ENCODE data around the gene IGDCC3.

Gene IGDCC3

GRCh38 chr15:65418596-65418995 is 40.8 kb upstream of the IGDCC3 start:
- Histone ChIP-seq H2AFZ (ENCODE audit: low read depth, low read length) (no peak overlapping the region), H3K4me3 (ENCODE audit: low read depth in 1 of 2, low read length in 2 of 2) (no peak overlapping the region), H4K20me1 (ENCODE audit: insufficient read depth, low read length) (no peaks in the 10 kb centered on the region), H3K27ac (ENCODE audit: low read length) (no peak overlapping the region), H3K27me3 (ENCODE audit: insufficient read depth, low read length, poor library complexity) (no peaks in the 10 kb centered on the region), H3K4me1 (ENCODE audit: insufficient read depth, low read length) (no peaks in the 10 kb centered on the region), H3K79me2 (ENCODE audit: insufficient read depth, low read length) (no peaks in the 10 kb centered on the region), H3K4me2 (ENCODE audit: insufficient read depth, low read length) (no peak overlapping the region), H3K36me3 (ENCODE audit: insufficient read depth, low read length) (no peaks in the 10 kb centered on the region), H3K9ac (ENCODE audit: low read depth, low read length) (no peak overlapping the region), H3K9me3 (ENCODE audit: insufficient read depth, low read length, severe bottlenecking) (no peaks in the 10 kb centered on the region)
- ATAC-seq (ENCODE audit: insufficient read depth, low read depth) (no peak), DNase-seq (no peak)
- TF ChIP-seq EZH2 (IDR thresholded peaks at IDR 0.05; ENCODE audit: borderline replicate concordance, low read depth, low read length, severe bottlenecking) (no peak), CTCF (IDR thresholded peaks at IDR 0.05; ENCODE audit: borderline replicate concordance, extremely low read depth, low read length, poor library complexity, severe bottlenecking) (no peak)

GRCh38 chr15:65416845-65417416 is 39.1 kb upstream of the IGDCC3 start:
- Histone ChIP-seq H3K79me2 (ENCODE audit: insufficient read depth, low read length) (no peaks in the 10 kb centered on the region), H3K27ac (ENCODE audit: low read length) (no peak overlapping the region), H3K27me3 (ENCODE audit: insufficient read depth, low read length, poor library complexity) (no peaks in the 10 kb centered on the region), H2AFZ (ENCODE audit: low read depth, low read length) (no peak overlapping the region), H3K36me3 (ENCODE audit: insufficient read depth, low read length) (no peaks in the 10 kb centered on the region), H3K9ac (ENCODE audit: low read depth, low read length) (no peak overlapping the region), H3K9me3 (ENCODE audit: insufficient read depth, low read length, severe bottlenecking) (no peaks in the 10 kb centered on the region), H4K20me1 (ENCODE audit: insufficient read depth, low read length) (no peaks in the 10 kb centered on the region), H3K4me2 (ENCODE audit: insufficient read depth, low read length) (no peak overlapping the region), H3K4me3 (ENCODE audit: low read depth in 1 of 2, low read length in 2 of 2) (no peak overlapping the region), H3K4me1 (ENCODE audit: insufficient read depth, low read length) (no peaks in the 10 kb centered on the region)
- no peak for ATAC-seq (ENCODE audit: insufficient read depth, low read depth)
- TF ChIP-seq CTCF (IDR thresholded peaks at IDR 0.05; ENCODE audit: borderline replicate concordance, extremely low read depth, low read length, poor library complexity, severe bottlenecking) = no peak
- no peak for DNase-seq

- Histone ChIP-seq H3K27me3 (ENCODE audit: insufficient read depth, low read length, poor library complexity) (no peaks in the 10 kb centered on the region), H3K4me2 (ENCODE audit: insufficient read depth, low read length) (no peak overlapping the region), H3K9me3 (ENCODE audit: insufficient read depth, low read length, severe bottlenecking) (no peaks in the 10 kb centered on the region), H4K20me1 (ENCODE audit: insufficient read depth, low read length) (no peaks in the 10 kb centered on the region), H3K4me3 (ENCODE audit: low read depth in 1 of 2, low read length in 2 of 2) (no peak overlapping the region), H2AFZ (ENCODE audit: low read depth, low read length) (no peak overlapping the region), H3K4me1 (ENCODE audit: insufficient read depth, low read length) (no peaks in the 10 kb centered on the region), H3K9ac (ENCODE audit: low read depth, low read length) (no peak overlapping the region), H3K36me3 (ENCODE audit: insufficient read depth, low read length) (no peaks in the 10 kb centered on the region), H3K27ac (ENCODE audit: low read length) (no peak overlapping the region), H3K79me2 (ENCODE audit: insufficient read depth, low read length) (no peaks in the 10 kb centered on the region)
- ATAC-seq (ENCODE audit: insufficient read depth, low read depth) = no peak
- DNase-seq = no peak
- no peak for TF ChIP-seq CTCF (IDR thresholded peaks at IDR 0.05; ENCODE audit: borderline replicate concordance, extremely low read depth, low read length, poor library complexity, severe bottlenecking)
- TF ChIP-seq EZH2 (IDR thresholded peaks at IDR 0.05; ENCODE audit: borderline replicate concordance, low read depth, low read length, severe bottlenecking) = no peak
Measured at GRCh38 chr15:65414841-65415621, 37.2 kb upstream of the IGDCC3 start.
